Endothelial cell (in vitro differentiated cells): ENCODE results near the gene RAD51B. TPM values are rescaled to one million over a fixed set of nuclear protein-coding genes. Genes with fewer than 3 reads are reported as not detected.

Experiments
- DNase-seq: peaks from one replicate; pipeline ENCODE4 v3.0.0; 2021; ENCODE audit warnings: low spot score
- H3K27ac Mint-ChIP-seq: one replicate; pipeline ENCODE4 v1.8.0; 2021; ENCODE audit warnings: mixed read lengths, inconsistent platforms; ENCODE audit not compliant: unreplicated experiment
- H3K27me3 Mint-ChIP-seq: one replicate; pipeline ENCODE4 v1.8.0; 2021; ENCODE audit warnings: mild to moderate bottlenecking, moderate library complexity, mixed read lengths, inconsistent platforms; ENCODE audit not compliant: unreplicated experiment
- H3K36me3 Mint-ChIP-seq: one replicate; pipeline ENCODE4 v1.8.0; 2021; ENCODE audit warnings: mild to moderate bottlenecking, low read depth, mixed read lengths, inconsistent platforms; ENCODE audit not compliant: unreplicated experiment
- H3K4me1 Mint-ChIP-seq: one replicate; pipeline ENCODE4 v1.8.0; 2021; ENCODE audit warnings: mild to moderate bottlenecking, mixed read lengths, inconsistent platforms; ENCODE audit not compliant: unreplicated experiment
- H3K4me3 Mint-ChIP-seq: one replicate; pipeline ENCODE4 v1.8.0; 2021; ENCODE audit warnings: mild to moderate bottlenecking, mixed read lengths, inconsistent platforms; ENCODE audit not compliant: unreplicated experiment
- H3K9me3 Mint-ChIP-seq: one replicate; pipeline ENCODE4 v1.8.0; 2021; ENCODE audit warnings: mixed read lengths, inconsistent platforms; ENCODE audit not compliant: unreplicated experiment
- total RNA-seq: library from RNA; stranded (reverse); fragmentation: NEBNext Ultra II Directional; extraction: Animal tissue kit (Norgen Biotek cat#: 25700); gene quantifications from one replicate; pipeline ENCODE4 v1.2.1, GENCODE V29; 2021; ENCODE audit not compliant: unreplicated experiment
- TF ChIP-seq, protein P1 (sequence below): fragments of 200-600 bp; sonication (generic); IDR thresholded peaks from one replicate; pipeline ENCODE4 v1.5.0; 2021; ENCODE audit warnings: antibody characterized with exemption; ENCODE audit not compliant: unreplicated experiment

Gene RAD51B
- total RNA-seq, 1 donor from 2014 or later: 23.5 TPM

DNA sequence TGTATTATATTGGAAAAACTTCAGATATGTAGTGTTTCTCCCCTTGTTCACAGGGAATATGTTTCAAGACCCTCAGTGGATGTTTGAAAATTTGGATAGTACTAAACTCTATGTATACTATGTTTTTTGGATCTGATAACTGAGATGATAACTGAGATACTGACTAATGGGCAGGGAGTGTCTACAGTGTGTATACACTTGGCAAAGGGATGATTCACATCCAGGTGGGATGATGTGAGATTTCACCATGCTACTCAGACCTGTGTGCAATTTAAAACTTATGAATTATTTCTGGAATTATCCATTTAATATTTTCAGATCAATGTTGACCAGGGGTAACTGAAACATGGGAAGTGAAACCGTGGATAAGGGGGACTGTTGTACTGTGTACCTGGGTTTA lies 13.8 kb downstream of the RAD51B start:
- Mint-ChIP-seq H3K9me3 (no peaks in the 10 kb centered on the region), H3K4me1 (no peaks in the 10 kb centered on the region), H3K36me3 (peaks cover 9% of the 10 kb centered on the region), H3K4me3 (no peak overlapping the region), H3K27ac (no peak overlapping the region), H3K27me3 (peaks cover 1% of the 10 kb centered on the region)
- DNase-seq: no peak
- TF ChIP-seq, protein P1, sequence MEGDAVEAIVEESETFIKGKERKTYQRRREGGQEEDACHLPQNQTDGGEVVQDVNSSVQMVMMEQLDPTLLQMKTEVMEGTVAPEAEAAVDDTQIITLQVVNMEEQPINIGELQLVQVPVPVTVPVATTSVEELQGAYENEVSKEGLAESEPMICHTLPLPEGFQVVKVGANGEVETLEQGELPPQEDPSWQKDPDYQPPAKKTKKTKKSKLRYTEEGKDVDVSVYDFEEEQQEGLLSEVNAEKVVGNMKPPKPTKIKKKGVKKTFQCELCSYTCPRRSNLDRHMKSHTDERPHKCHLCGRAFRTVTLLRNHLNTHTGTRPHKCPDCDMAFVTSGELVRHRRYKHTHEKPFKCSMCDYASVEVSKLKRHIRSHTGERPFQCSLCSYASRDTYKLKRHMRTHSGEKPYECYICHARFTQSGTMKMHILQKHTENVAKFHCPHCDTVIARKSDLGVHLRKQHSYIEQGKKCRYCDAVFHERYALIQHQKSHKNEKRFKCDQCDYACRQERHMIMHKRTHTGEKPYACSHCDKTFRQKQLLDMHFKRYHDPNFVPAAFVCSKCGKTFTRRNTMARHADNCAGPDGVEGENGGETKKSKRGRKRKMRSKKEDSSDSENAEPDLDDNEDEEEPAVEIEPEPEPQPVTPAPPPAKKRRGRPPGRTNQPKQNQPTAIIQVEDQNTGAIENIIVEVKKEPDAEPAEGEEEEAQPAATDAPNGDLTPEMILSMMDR: no peak

DNA sequence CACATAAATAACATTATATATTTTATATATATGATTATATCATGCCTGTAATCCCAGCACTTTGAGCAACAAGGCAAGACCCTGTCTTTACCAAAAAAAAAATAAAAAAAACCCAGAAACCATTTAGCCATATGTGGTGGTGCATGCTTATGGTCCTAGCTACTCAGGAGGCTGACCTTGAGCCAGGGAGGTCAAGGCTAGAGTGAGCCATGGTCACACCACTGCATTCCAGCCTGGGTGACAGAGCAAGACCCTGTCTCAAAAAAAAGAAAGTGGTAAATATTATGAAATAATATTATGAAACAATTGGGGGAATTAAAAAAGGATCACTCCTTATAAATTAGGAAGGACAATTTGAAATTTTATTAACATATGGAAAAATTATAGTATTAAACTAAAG lies 16.0 kb downstream of the RAD51B start:
- no peaks in the 10 kb centered on the region for H3K4me1 Mint-ChIP-seq
- H3K36me3 Mint-ChIP-seq: peaks cover 5% of the 10 kb centered on the region
- no peak overlapping the region for H3K4me3 Mint-ChIP-seq
- H3K27me3 Mint-ChIP-seq: no peaks in the 10 kb centered on the region
- TF ChIP-seq, protein P1: no peak
- no peak for DNase-seq
- H3K27ac Mint-ChIP-seq: no peak overlapping the region
- H3K9me3 Mint-ChIP-seq: no peaks in the 10 kb centered on the region

DNA sequence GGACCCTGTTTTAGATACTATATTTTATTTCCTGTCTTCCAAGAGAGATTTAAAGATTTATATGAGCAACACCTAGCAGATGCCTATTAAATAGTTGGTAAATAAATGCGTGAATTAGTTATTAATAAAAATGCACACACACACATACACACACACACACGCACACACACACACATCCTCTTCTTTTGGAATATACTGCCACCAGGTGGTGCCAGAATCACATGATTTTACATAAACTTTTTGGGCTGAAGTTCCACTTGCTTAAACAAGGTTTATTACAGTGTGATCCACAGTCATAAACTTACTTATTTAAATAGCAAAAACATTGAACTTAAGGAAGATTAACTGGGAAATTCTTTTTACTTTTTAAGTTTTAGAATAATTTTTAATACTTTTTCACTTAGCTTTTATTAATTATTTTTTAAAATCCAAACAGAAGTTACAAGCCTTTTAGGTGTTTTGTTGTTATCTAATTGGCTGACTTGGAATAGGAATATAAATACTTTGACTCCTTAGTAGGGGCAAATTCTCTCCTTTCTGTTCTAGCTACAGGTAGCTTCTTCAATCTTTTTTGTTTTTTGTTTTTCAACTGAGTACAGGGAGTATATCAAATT lies 17.5 kb downstream of the RAD51B start:
- TF ChIP-seq, protein P1: peak; percentile 70
- no peaks in the 10 kb centered on the region for H3K9me3 Mint-ChIP-seq
- no peaks in the 10 kb centered on the region for H3K4me1 Mint-ChIP-seq
- peaks cover 5% of the 10 kb centered on the region for H3K36me3 Mint-ChIP-seq
- no peaks in the 10 kb centered on the region for H3K27me3 Mint-ChIP-seq
- DNase-seq: peak; percentile 55
- H3K27ac Mint-ChIP-seq: no peak overlapping the region
- no peak overlapping the region for H3K4me3 Mint-ChIP-seq

DNA sequence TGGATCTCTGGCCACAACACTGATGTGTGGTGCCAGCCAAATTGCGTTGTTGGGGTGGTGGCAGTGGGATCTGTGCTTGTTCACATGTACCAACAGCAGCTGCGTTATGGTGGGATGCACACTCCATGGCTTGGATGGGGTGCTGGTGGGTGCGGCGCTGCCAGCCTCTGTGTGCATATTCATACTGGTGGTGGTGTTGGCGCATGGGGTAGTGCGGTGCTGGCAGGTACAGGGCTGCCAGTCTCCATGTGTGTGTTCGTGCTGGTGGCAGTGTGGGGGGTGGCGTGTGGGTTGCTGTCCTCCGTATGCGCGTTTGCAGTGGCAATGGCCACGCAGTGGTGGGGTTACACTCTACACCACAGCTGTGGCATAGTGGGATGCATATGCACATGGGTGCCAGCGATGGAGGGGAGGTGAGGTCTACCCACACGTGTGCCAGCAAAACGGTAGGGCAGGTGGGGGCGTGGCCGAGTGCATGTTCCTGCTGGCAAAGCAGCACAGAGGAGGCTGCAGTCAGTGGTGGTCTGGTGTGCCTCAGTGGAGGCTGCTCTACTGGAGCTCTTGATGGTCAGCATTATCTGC lies 26.5 kb downstream of the RAD51B start:
- H3K36me3 Mint-ChIP-seq: peaks cover 4% of the 10 kb centered on the region
- no peaks in the 10 kb centered on the region for H3K4me1 Mint-ChIP-seq
- peaks cover 4% of the 10 kb centered on the region for H3K27me3 Mint-ChIP-seq
- TF ChIP-seq, protein P1: no peak
- no peak overlapping the region for H3K4me3 Mint-ChIP-seq
- no peak for DNase-seq
- no peaks in the 10 kb centered on the region for H3K9me3 Mint-ChIP-seq
- no peak overlapping the region for H3K27ac Mint-ChIP-seq

DNA sequence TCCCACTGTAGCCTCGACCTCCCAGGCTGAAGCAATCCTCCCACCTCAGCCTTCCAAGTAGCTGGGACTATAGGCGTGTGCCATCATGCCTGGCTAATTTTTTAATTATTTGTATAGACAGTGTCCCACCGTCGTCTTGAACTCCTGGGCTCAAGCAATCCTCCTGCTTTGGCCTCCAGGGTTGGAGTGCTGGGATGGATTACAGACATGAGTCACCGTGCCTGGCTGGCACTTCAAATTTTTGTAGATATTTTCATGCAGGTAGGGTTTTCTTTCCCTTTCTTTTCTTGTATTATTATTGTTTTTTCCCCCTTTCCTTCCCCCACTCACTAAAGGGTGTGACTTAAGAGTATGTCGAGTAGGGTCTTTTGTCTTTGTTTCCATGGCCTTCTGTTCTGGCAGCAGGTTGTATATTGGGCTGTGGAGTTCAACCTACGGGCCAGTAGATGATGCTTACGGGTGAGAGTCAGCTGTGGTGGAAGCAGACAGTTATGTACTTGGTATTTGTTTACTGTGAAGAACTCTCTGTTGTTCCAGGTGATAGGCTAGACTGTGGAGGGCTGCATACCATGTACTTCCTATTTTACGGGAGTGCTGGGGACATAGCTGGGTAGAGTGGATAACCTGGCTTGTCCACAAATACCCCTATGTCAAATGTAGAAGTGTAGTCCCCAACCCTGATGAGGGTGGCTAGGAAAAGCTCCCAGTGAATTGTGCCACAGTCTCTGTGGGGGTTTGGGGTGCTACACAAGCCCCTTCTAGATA lies 30.7 kb downstream of the RAD51B start:
- Mint-ChIP-seq H3K4me1 (no peaks in the 10 kb centered on the region), H3K9me3 (no peaks in the 10 kb centered on the region), H3K4me3 (no peak overlapping the region), H3K27me3 (peaks cover 2% of the 10 kb centered on the region), H3K36me3 (peaks cover 4% of the 10 kb centered on the region), H3K27ac (no peak overlapping the region)
- DNase-seq: no peak
- TF ChIP-seq, protein P1: no peak
